Natural killer cell (primary cell): Measurements from ENCODE around the gene GNAT2. TPM values are rescaled to one million over a fixed set of nuclear protein-coding genes. Genes with fewer than 3 reads are reported as not detected.

Source experiments
- ATAC-seq, 3 donors: fragments of 150-1000 bp in 2 of 3; fragments of 200-7000 bp in 1 of 3; cut with Tn5 transposase; 1 replicate in 1 of 3; 2 replicates in 2 of 3; pipeline ENCODE4 v1.10.0; 2021; ENCODE audit warnings: mild to moderate bottlenecking in 2 of 3, moderate library complexity in 2 of 3
- DNase-seq, 2 donors: peaks; one replicate each; pipeline versions ENCODE4 v3.0.0 to v3.0.0-alpha.2; 2013 to 2021; ENCODE audit warnings: mixed read lengths in 1 of 2
- H3K27ac ChIP-seq: one replicate; pipeline ENCODE4 v1.5.1; 2013; ENCODE audit warnings: mild to moderate bottlenecking, low read length
- H3K27me3 ChIP-seq: one replicate; pipeline ENCODE4 v1.6.1; 2013; ENCODE audit warnings: low read length; ENCODE audit not compliant: control insufficient read depth, insufficient read depth
- H3K36me3 ChIP-seq: one replicate; pipeline ENCODE4 v1.6.1; 2013; ENCODE audit warnings: low read length; ENCODE audit not compliant: control insufficient read depth, insufficient read depth
- H3K4me1 ChIP-seq: one replicate; pipeline ENCODE4 v1.6.1; 2013; ENCODE audit warnings: low read length; ENCODE audit not compliant: control insufficient read depth, insufficient read depth
- H3K4me3 ChIP-seq: one replicate; pipeline ENCODE4 v1.5.1; 2013; ENCODE audit warnings: low read length
- H3K9me3 ChIP-seq: one replicate; pipeline ENCODE4 v1.6.1; 2013; ENCODE audit warnings: low read length; ENCODE audit not compliant: control insufficient read depth, insufficient read depth
- H3K27ac Mint-ChIP-seq, 2 donors: one replicate each; pipeline ENCODE4 v1.8.0; 2022; ENCODE audit warnings: mild to moderate bottlenecking in 2 of 2, mixed read lengths in 2 of 2, moderate library complexity in 1 of 2
- H3K27me3 Mint-ChIP-seq, 2 donors: one replicate each; pipeline ENCODE4 v1.8.0; 2022; ENCODE audit warnings: low read depth in 2 of 2, mixed read lengths in 2 of 2
- H3K36me3 Mint-ChIP-seq: one replicate; pipeline ENCODE4 v1.8.0; 2022; ENCODE audit warnings: mixed read lengths
- H3K4me1 Mint-ChIP-seq, 2 donors: one replicate each; pipeline ENCODE4 v1.8.0; 2022; ENCODE audit warnings: mixed read lengths in 2 of 2
- H3K4me3 Mint-ChIP-seq: one replicate; pipeline ENCODE4 v1.8.0; 2022; ENCODE audit warnings: mild to moderate bottlenecking, moderate library complexity, mixed read lengths
- H3K9me3 Mint-ChIP-seq, 2 donors: one replicate each; pipeline ENCODE4 v1.8.0; 2022; ENCODE audit warnings: mixed read lengths in 2 of 2
- WGBS: methylation state at CpG from one replicate; pipeline ENCODE4 v1.1.7; 2013; ENCODE audit warnings: missing lambda C conversion rate; ENCODE audit not compliant: insufficient coverage; 5-methylcytosine and 5-hydroxymethylcytosine counted together
- intact Hi-C: fragments of 100-400 bp; cut with micrococcal nuclease; formaldehyde crosslinking; loops from one replicate; pipeline ENCODE4 v1.14.2; 2022
- total RNA-seq, 4 donors: library from RNA; stranded (reverse); fragments of 120-200 nt in 1 of 4; gene quantifications; one replicate each; pipeline versions ENCODE4 v1.2.3 to v1.2.4, GENCODE V29; 2013 to 2022
- TF ChIP-seq, protein P1 (sequence below): fragments of 200-600 bp; IDR thresholded peaks from one replicate; pipeline ENCODE4 v1.8.0; 2022; ENCODE audit warnings: antibody characterized with exemption

Gene GNAT2
- total RNA-seq, 3 donors from 2014 or later (not counting 1 experiment from before 2014, with no cell fraction given) = not detected

- intact Hi-C loops = no loop called here
- no peak overlapping the region for H3K4me3 ChIP-seq
- Mint-ChIP-seq H3K9me3 (no peaks in the 10 kb centered on the region), H3K27me3 (peaks cover 0 to 3% of the 10 kb centered on the region in 2 donors), H3K4me1 (peaks cover 16 to 27% of the 10 kb centered on the region in 2 donors), H3K36me3 (no peaks in the 10 kb centered on the region), H3K4me3 (no peak overlapping the region), H3K27ac (no peak overlapping the region)
- no peak overlapping the region for H3K27ac ChIP-seq
- DNase-seq (no peak), ATAC-seq (no peak)
- WGBS = 92% methylated on average over 2 of the region's 2 CpGs
- TF ChIP-seq, protein P1, sequence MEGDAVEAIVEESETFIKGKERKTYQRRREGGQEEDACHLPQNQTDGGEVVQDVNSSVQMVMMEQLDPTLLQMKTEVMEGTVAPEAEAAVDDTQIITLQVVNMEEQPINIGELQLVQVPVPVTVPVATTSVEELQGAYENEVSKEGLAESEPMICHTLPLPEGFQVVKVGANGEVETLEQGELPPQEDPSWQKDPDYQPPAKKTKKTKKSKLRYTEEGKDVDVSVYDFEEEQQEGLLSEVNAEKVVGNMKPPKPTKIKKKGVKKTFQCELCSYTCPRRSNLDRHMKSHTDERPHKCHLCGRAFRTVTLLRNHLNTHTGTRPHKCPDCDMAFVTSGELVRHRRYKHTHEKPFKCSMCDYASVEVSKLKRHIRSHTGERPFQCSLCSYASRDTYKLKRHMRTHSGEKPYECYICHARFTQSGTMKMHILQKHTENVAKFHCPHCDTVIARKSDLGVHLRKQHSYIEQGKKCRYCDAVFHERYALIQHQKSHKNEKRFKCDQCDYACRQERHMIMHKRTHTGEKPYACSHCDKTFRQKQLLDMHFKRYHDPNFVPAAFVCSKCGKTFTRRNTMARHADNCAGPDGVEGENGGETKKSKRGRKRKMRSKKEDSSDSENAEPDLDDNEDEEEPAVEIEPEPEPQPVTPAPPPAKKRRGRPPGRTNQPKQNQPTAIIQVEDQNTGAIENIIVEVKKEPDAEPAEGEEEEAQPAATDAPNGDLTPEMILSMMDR = no peak
- H3K27me3 ChIP-seq = no peaks in the 10 kb centered on the region
- H3K36me3 ChIP-seq = peaks cover 13% of the 10 kb centered on the region
- H3K4me1 ChIP-seq = peaks cover 23% of the 10 kb centered on the region
- H3K9me3 ChIP-seq = no peaks in the 10 kb centered on the region
These were observed 39.7 kb upstream of the GNAT2 start for GRCh38 chr1:109659145-109659544.

DNA sequence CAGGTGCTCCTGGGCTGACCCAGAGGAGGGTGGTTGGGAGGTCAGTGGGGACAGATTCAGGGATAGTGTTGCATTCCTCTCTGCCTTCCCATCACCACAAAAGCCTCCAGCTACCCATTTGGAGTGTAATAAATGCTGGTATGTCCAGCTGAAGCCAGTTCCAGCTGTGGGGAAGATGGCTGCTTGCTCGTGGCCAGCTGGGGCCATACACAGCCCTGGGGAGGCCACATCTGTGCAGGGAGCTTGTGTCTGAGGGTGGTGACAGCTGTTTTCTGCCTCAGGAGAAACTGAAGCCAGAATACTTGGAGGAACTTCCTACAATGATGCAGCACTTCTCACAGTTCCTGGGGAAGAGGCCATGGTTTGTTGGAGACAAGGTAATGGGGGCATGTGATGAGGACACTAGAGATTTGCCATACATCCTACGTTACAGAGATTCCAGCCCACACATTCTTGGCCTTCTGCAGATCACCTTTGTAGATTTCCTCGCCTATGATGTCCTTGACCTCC is 39.2 kb upstream of the GNAT2 start:
- H3K9me3 ChIP-seq = no peaks in the 10 kb centered on the region
- H3K4me1 ChIP-seq = peaks cover 23% of the 10 kb centered on the region
- intact Hi-C loops = no loop called here
- Mint-ChIP-seq H3K4me1 (peaks cover 16 to 27% of the 10 kb centered on the region in 2 donors), H3K4me3 (peak overlapping the region; percentile 42), H3K27me3 (peaks cover 0 to 3% of the 10 kb centered on the region in 2 donors), H3K36me3 (no peaks in the 10 kb centered on the region), H3K27ac (no peak overlapping the region), H3K9me3 (no peaks in the 10 kb centered on the region)
- ATAC-seq (no peak), DNase-seq (no peak)
- WGBS = 44% methylated on average over 3 of the region's 3 CpGs
- H3K36me3 ChIP-seq = peaks cover 13% of the 10 kb centered on the region
- no peak overlapping the region for H3K4me3 ChIP-seq
- H3K27me3 ChIP-seq = no peaks in the 10 kb centered on the region
- TF ChIP-seq, protein P1 = no peak
- H3K27ac ChIP-seq = no peak overlapping the region

- H3K4me1 ChIP-seq = peaks cover 23% of the 10 kb centered on the region
- H3K4me3 ChIP-seq = no peak overlapping the region
- Mint-ChIP-seq H3K27me3 (peaks cover 0 to 6% of the 10 kb centered on the region in 2 donors), H3K9me3 (no peaks in the 10 kb centered on the region), H3K27ac (no peak overlapping the region), H3K4me3 (peak overlapping the region; percentile 49), H3K4me1 (peaks cover 16 to 27% of the 10 kb centered on the region in 2 donors), H3K36me3 (no peaks in the 10 kb centered on the region)
- H3K9me3 ChIP-seq = no peaks in the 10 kb centered on the region
- no peak for DNase-seq
- TF ChIP-seq, protein P1 = no peak
- H3K27me3 ChIP-seq = no peaks in the 10 kb centered on the region
- H3K27ac ChIP-seq = no peak overlapping the region
- 91% methylated on average over 6 of the region's 7 CpGs for WGBS
- peaks cover 13% of the 10 kb centered on the region for H3K36me3 ChIP-seq
- intact Hi-C loops = no loop called here
- no peak for ATAC-seq
These were observed 38.6 kb upstream of the GNAT2 start for GRCh38 chr1:109657970-109658369.

DNA sequence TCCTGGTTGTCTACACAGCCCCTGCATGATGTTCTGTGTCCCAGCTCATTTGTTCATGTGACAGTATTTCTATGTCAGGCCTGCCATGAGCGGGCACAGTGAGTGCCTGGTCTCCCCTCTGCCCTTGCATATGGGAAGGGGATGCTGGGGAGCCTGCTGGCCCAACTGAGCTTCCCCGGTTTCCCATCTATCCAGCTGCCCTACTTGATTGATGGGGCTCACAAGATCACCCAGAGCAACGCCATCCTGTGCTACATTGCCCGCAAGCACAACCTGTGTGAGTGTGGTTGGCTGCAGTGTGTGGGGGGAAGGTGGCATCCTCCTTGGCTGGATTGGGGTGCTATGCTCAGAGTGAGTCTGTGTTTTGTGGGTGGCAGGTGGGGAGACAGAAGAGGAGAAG is 38.0 kb upstream of the GNAT2 start:
- TF ChIP-seq, protein P1 = no peak
- H3K27ac Mint-ChIP-seq = no peak overlapping the region
- no peaks in the 10 kb centered on the region for H3K27me3 ChIP-seq
- no peak for DNase-seq
- 98% methylated on average over 4 of the region's 4 CpGs for WGBS
- H3K36me3 Mint-ChIP-seq = no peaks in the 10 kb centered on the region
- peaks cover 2 to 6% of the 10 kb centered on the region in 2 donors for H3K27me3 Mint-ChIP-seq
- ATAC-seq = no peak
- H3K4me1 Mint-ChIP-seq = peaks cover 16 to 27% of the 10 kb centered on the region in 2 donors
- H3K36me3 ChIP-seq = peaks cover 13% of the 10 kb centered on the region
- H3K9me3 ChIP-seq = no peaks in the 10 kb centered on the region
- intact Hi-C loops = no loop called here
- H3K4me3 Mint-ChIP-seq = peak overlapping the region; percentile 49
- no peak overlapping the region for H3K27ac ChIP-seq
- peaks cover 23% of the 10 kb centered on the region for H3K4me1 ChIP-seq
- H3K9me3 Mint-ChIP-seq = no peaks in the 10 kb centered on the region
- H3K4me3 ChIP-seq = no peak overlapping the region
